ENCODE measurements around the gene NPIPB8.
"Not testable (repeated sequence)": the region's sequence is repeated elsewhere in the genome, so short reads cannot be mapped to it uniquely, and the experiment has no call there.

The NPIPB8 gene

GRCh38 chr16:28637765-28638164 lies at the start of gene NPIPB8:
NPIPB8 (plus strand) TSS chr16:28638065; CDS start chr16:28638361, 296 bp downstream.
- DNase-seq (ENCODE audit: low read depth in 2 of 2): not testable (repeated sequence)

GRCh38 chr16:28589069-28589468 lies 48.8 kb upstream of the NPIPB8 start:
- DNase-seq (ENCODE audit: low read depth in 2 of 2): no peak

DNA sequence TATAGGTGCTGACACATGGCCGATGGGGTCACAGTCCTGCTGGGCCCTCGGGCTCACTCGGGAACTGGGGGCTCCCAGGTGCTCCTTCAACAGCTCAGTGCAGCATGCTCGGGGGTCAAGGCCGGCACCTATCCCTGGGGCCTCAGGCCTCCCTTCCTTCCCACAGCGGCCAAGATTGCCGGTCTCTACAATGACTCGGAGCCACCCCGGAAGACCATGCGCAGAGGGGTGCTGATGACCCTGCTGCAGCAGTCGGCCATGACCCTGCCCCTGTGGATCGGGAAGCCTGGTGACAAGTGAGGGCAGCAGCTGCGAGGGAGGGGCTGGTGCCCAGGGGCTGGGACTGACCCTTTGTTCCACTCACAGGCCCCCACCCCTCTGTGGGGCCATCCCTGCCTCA lies 47.9 kb upstream of the NPIPB8 start:
- DNase-seq (ENCODE audit: low read depth in 2 of 2): no peak

DNA sequence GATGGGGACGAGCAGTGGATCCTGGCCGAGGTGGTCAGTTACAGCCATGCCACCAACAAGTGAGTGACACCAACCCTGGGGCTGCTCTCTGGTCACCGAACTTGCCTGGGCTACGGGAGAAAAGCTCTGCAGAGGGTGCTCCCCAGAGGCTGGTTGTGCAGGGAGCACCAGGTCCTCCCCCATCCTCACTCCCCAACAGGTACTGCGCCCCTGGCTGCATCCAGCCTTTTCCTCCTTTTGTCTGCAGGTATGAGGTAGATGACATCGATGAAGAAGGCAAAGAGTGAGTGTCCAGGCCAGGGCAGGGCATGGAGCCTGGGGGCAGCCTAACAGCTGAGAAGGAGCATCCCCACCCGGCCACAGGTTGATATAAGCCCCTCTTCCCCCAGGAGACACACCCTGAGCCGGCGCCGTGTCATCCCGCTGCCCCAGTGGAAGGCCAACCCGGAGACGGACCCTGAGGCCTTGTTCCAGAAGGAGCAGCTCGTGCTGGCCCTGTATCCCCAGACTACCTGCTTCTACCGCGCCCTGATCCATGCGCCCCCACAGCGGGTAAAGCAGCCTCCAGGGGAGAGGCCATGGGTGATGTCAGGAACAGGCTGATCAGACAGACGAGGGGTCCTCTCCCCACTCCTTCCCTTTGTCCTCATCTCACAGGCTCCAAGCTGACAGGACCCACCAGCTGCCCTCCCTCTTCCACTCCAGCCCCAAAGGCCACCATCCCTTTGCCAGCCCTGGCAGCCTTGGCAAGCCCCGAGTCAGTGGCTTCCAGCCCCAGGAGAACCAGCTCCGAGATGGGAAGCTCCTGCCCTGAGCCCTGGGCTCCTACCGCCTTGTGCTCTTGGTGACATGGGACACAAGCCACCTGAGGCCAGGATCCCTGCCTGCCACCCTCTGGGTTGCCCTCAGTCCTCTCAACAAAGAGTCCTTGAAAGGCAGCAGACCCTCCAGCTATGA lies 47.2 kb upstream of the NPIPB8 start:
- no peak for DNase-seq (ENCODE audit: low read depth in 2 of 2)

DNA sequence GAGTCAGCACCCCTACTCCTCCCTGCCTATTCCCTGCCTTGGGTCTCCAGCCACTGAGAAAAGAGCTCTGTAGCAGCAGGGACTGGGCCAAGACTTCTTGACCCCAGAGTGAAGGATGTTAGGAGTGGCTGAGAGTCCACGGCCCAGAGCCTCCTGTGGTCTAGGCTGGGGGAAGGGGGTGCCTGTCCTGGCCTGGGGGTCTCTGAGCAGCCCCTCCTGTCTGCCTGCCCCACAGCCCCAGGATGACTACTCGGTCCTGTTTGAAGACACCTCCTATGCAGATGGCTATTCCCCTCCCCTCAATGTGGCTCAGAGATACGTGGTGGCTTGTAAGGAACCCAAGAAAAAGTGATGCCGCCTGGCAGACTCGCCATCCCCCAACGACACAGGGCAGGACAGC lies 46.5 kb upstream of the NPIPB8 start:
- no peak for DNase-seq (ENCODE audit: low read depth in 2 of 2)

DNA sequence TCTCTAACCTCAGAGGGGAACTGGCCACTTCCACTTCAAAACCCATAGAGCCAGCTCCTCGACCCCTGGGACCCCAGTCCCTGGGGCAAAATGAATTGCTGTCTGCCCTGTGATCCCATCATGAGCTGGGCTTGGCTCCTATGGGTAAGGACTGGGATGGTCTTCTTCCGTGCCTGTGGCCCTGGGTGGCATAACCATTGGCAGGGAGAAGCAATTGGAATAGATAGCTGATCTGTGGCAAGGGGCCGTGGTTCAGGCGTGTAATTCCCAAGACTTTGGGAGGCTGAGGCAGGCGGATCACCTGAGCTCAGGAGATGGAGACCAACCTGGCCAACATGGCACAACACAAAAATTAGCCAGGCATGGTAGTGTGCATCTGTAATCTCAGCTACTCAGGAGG lies 45.4 kb upstream of the NPIPB8 start:
- DNase-seq (ENCODE audit: low read depth in 2 of 2): no peak

- no peak for DNase-seq (ENCODE audit: low read depth in 2 of 2)
Observed at GRCh38 chr16:28592979-28593553, 44.8 kb upstream of the NPIPB8 start.

DNA sequence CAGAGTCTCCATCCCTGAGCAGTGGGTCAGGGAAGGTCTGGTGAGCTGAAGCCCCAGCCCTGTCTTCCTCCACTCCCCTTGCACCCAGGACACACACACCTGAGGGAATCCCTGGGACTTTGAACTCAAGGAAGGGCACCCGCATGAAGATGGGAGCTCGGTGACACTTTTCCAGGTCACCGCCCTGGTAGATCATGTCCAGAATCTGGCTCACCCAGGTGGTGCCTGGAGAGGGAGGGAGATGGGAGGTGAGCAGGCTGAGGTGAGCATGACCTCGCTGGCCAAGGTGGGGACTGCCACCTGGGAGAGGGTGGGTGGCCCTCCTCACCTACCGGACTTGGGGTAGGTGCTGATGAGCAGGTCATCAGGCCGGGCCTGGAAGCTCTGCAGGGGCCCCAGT lies 42.4 kb upstream of the NPIPB8 start:
- DNase-seq (ENCODE audit: low read depth in 2 of 2): not testable (repeated sequence)

GRCh38 chr16:28596115-28596630 lies 41.7 kb upstream of the NPIPB8 start:
- no peak for DNase-seq (ENCODE audit: low read depth in 2 of 2)

GRCh38 chr16:28596840-28597691 lies 40.8 kb upstream of the NPIPB8 start, which contains the start of gene SULT1A2:
SULT1A2 (minus strand) TSS chr16:28597050; CDS start chr16:28595930, 1,120 bp downstream.
- DNase-seq (ENCODE audit: low read depth in 2 of 2): no peak

DNA sequence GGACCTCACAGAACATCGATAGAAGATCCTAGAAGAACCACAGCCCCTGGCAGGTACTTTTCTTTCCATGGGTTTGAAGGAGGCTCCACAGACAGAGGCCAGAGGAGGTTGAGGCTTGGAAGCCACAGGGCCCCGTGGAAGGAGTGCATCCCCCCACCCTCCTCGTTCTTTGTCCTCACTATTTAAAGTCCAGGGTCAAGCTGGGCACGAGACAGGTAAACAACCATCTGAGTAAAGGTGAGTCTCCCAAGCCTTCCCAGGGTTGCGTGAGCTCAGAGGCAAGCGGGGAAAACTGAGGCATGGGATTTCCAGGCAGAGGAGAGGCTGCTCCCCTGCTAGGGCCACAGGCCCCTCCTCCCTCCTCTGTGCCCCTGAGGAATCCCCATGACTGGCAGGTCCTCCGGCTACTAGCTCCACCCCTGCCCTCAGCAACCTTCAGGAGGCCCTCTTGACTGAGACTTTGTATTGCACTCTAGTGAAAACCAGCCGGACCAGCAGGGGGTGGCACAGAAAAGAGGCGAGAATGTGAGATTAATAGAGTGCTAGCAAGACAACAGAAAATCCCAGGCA lies 40.1 kb upstream of the NPIPB8 start:
- no peak for DNase-seq (ENCODE audit: low read depth in 2 of 2)

DNA sequence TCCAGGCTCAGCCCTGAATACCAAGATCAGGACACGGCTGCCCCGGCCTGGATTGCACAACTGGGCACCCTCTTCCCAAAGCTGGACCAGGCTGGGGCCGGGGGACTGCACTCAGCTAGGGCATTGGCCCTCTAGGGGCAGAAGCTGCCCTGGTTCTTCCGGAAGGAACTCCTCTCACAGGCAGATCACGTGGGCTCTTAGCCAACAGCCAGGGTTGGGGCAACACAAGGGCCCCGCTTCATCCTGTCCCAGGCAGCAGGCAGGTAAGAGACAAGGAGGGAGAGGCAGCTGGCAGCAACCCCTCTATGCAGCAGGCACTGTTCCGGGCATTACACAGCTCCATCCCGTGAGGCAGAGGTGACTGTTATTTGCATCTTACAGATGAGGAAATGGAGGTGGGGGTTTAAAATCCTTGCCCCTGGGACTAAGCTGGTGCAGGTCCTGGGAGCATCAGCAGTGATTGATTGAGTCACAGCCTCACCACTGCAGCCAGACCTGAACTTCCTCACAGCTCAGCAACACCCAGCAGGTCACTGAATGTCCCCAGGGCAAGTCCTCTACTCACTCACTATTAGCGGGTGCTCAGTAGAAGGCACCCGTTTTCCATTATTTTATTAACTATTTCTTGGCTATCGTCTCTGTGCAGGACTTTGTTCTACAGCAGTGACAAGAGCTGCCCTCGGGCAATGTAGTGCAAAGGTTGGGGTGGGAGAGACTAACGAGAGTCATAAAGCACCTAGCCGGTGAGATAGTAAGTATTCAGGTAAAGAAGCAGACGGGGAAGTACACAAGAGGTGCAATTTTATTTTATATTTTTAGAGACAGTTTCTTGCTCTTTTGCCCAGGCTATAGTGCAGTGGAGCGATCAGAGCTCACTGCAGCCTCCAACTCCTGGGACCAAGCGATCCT lies 38.2 kb upstream of the NPIPB8 start:
- not testable (repeated sequence) for DNase-seq (ENCODE audit: low read depth in 2 of 2)

DNA sequence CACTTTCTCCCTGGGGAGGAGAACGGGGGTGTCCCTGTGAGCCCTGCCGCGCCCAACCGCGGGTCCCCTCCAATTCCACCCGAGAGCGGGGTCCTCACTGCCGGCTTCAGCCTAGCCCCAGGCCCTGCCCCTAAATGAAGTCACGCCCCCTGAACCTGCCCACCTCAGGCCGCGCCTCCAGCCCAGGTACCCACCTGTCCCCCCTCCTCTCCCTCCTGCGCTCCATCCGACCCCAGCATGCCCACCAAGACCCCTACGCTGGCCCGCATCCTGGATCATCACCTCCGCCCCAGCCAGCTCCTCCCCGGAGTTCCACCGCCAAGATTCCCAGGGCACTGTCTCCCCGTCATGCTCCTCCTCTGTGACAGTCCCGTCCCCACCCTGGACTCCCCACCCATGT lies 36.9 kb upstream of the NPIPB8 start:
- not testable (repeated sequence) for DNase-seq (ENCODE audit: low read depth in 2 of 2)

DNA sequence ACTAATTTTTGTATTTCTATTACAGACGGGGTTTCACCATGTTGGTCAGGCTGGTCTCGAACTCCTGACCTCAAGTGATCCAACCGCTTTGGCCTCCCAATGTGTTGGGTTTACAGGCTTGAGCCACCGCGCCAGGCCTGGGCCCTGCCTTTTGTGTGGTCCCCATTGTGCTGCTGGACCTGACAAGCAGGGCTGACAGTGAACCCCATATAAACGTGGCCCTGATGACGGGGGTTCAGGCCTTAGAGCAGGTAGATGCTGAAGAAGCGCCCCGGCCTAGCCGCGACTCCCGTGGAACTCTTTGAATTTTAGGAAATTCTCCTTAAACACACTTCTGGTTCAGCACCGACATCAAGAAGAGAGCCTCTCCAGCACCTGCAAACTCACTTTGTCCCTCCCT lies 36.3 kb upstream of the NPIPB8 start:
- not testable (repeated sequence) for DNase-seq (ENCODE audit: low read depth in 2 of 2)

- not testable (repeated sequence) for DNase-seq (ENCODE audit: low read depth in 2 of 2)
Observed at GRCh38 chr16:28602062-28602461, 35.8 kb upstream of the NPIPB8 start.

DNA sequence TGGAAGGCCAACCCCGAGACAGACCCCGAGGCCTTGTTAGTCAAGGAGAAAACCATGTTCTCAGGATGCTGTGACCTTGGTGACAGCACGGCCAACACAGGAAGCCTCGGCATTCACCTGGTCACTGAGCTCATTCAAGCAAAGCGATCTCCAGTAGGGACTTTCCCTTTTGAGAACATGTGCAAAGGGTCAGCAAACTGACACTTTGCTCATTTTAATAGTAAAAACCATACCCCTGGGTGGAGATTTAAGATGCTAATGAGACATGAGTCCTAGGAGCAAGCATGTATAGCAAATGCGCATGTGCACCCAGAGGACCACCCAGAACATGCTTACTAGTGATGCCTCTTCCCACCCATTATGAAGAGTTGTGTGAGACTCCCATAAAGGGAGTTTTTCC lies 35.3 kb upstream of the NPIPB8 start:
- no peak for DNase-seq (ENCODE audit: low read depth in 2 of 2)

DNA sequence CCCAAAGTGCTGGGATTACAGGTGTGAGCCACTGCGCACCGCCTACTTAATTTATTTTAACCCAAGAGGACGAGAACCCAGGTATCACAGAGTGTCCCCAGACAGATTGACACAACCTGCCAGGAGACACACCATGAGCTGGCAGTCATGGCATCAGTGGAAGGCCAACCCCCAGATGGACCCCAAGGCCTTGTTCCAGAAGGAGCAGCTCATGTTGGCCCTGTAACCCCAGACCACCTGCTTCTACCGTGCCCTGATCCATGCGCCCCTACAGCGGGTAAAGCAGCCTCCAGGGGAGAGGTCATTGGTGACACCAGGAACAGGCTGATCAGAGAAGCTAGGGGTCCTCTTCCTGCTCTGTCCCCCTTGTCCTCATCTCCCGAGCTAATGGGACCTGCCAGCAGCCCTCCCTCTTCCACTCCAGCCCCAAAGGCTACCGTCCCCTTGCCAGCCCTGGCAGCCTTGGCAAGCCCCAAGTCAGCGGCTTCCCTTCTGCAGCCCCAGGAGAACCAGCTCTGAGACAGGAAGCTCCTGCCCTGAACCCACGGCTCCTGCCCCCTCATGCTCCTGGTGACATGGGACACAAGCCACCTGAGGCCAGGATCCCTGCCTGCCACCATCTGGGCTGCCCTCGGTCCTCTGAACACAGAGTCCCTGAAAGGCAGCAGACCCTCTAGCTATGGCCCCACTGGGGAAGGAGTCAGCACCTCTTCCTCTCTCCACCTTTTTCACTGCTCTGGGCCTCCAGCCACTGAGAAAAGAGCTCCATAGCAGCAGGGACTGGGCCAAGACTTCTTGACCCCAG lies 34.3 kb upstream of the NPIPB8 start:
- DNase-seq (ENCODE audit: low read depth in 2 of 2): no peak

- no peak for DNase-seq (ENCODE audit: low read depth in 2 of 2)
Observed at GRCh38 chr16:28604186-28604565, 33.7 kb upstream of the NPIPB8 start.

GRCh38 chr16:28606291-28607115 lies 31.4 kb upstream of the NPIPB8 start:
- DNase-seq (ENCODE audit: low read depth in 2 of 2): no peak

Data from stimulated activated CD4-positive, alpha-beta T cell treated with anti-CD3 and anti-CD28 coated beads, Interleukin-1b, Interleukin-23, amount 100 ng/mL, for 4 hours (primary cell).